CD4-positive, alpha-beta T cell (primary cell): ENCODE results near the gene LITAF. TPM values are rescaled to one million over a fixed set of nuclear protein-coding genes. Genes with fewer than 3 reads are reported as not detected.

Experiments used
- ATAC-seq: fragments of 200-7000 bp; cut with Tn5 transposase; one replicate; pipeline ENCODE4 v1.10.0; 2022; ENCODE audit warnings: mild to moderate bottlenecking; ENCODE audit not compliant: poor library complexity
- CTCF ChIA-PET: fragments of 350-600 bp; sonication (Branson Sonifier 250); formaldehyde crosslinking; loops from one replicate; lab custom pipeline; 2021; ENCODE audit warnings: antibody characterized with exemption, inconsistent platforms; lab: Charles Lee
- POLR2A ChIA-PET: fragments of 350-600 bp; sonication (Branson Sonifier 250); formaldehyde crosslinking; loops from one replicate; lab custom pipeline; 2021; ENCODE audit warnings: antibody characterized with exemption, inconsistent platforms; lab: Charles Lee
- DNase-seq, 14 experiments: peaks; one replicate each; pipeline ENCODE4 v3.0.0-alpha.2; 2013 to 2020; ENCODE audit warnings: mixed read lengths in 2 of 14
- H3K27ac ChIP-seq, 2 donors: one replicate each; pipeline versions ENCODE4 v1.5.1 to v1.7.0; 2013; ENCODE audit warnings: low read length in 2 of 2, low read depth in 1 of 2, mild to moderate bottlenecking in 1 of 2
- H3K27me3 ChIP-seq, 2 experiments: 1 replicate in 1 of 2; 2 replicates in 1 of 2; pipeline versions ENCODE4 v1.6.1 to v1.7.0; 2013; ENCODE audit warnings: low read length in 2 of 2, control low read depth in 1 of 2, mild to moderate bottlenecking in 1 of 2, moderate library complexity in 1 of 2; ENCODE audit not compliant: insufficient read depth in 2 of 2, control insufficient read depth in 1 of 2
- H3K36me3 ChIP-seq: one replicate; pipeline ENCODE4 v1.6.1; 2013; ENCODE audit warnings: low read length, control low read depth; ENCODE audit not compliant: insufficient read depth
- H3K4me1 ChIP-seq: one replicate; pipeline ENCODE4 v1.6.1; 2013; ENCODE audit warnings: low read length, control low read depth; ENCODE audit not compliant: insufficient read depth
- H3K4me3 ChIP-seq: one replicate; pipeline ENCODE4 v1.5.1; 2013; ENCODE audit warnings: mild to moderate bottlenecking, low read length, moderate library complexity
- H3K9me3 ChIP-seq, 2 experiments: 1 replicate in 1 of 2; 2 replicates in 1 of 2; pipeline versions ENCODE4 v1.6.1 to v1.7.0; 2013; ENCODE audit warnings: low read length in 2 of 2, mild to moderate bottlenecking in 2 of 2, control low read depth in 1 of 2, moderate library complexity in 1 of 2; ENCODE audit not compliant: control insufficient read depth in 1 of 2, insufficient read depth in 1 of 2
- H3K27ac Mint-ChIP-seq: one replicate; pipeline ENCODE4 v1.8.0; 2020; ENCODE audit warnings: mixed read lengths
- H3K27me3 Mint-ChIP-seq: one replicate; pipeline ENCODE4 v1.8.0; 2021; ENCODE audit warnings: mixed read lengths
- H3K36me3 Mint-ChIP-seq: one replicate; pipeline ENCODE4 v1.8.0; 2021; ENCODE audit warnings: low read depth, mixed read lengths
- H3K4me1 Mint-ChIP-seq: one replicate; pipeline ENCODE4 v1.8.0; 2021; ENCODE audit warnings: low read depth, mixed read lengths
- H3K4me3 Mint-ChIP-seq: one replicate; pipeline ENCODE4 v1.8.0; 2020; ENCODE audit warnings: mild to moderate bottlenecking, mixed read lengths
- H3K9me3 Mint-ChIP-seq: one replicate; pipeline ENCODE4 v1.8.0; 2020; ENCODE audit warnings: mixed read lengths
- CTCF ChIP-seq: fragments of 200-600 bp; IDR thresholded peaks from one replicate; pipeline ENCODE4 v1.8.0; 2022; ENCODE audit warnings: antibody characterized with exemption, mild to moderate bottlenecking
- intact Hi-C, 2 experiments: fragments of 100-400 bp; cut with DNase I in 1 of 2; cut with micrococcal nuclease in 1 of 2; formaldehyde crosslinking; loops; one replicate each; pipeline versions ENCODE4 v1.15.1 to v1.9.0; 2023 to 2025; cut with DNase I, micrococcal nuclease
- total RNA-seq, 174 experiments: library from RNA in 2 of 174; stranded (reverse) in 2 of 174; gene quantifications; one replicate each; pipeline ENCODE4 v1.2.3 and lab custom pipeline; 2021 to 2026

Gene LITAF
- total RNA-seq, 2 experiments from 2014 or later: 226 to 257 TPM

- no peak overlapping the region for H3K27ac ChIP-seq
- Mint-ChIP-seq H3K4me3 (no peak overlapping the region), H3K9me3 (no peaks in the 10 kb centered on the region), H3K27ac (no peak overlapping the region), H3K27me3 (no peaks in the 10 kb centered on the region), H3K4me1 (peaks cover 16% of the 10 kb centered on the region), H3K36me3 (no peaks in the 10 kb centered on the region)
- DNase-seq (no peak), ATAC-seq (no peak)
- no peak overlapping the region for H3K4me3 ChIP-seq
- POLR2A ChIA-PET: interaction anchor here (1.4 to 1.7 kb wide), 2 partner anchors 25 to 52 kb away, joined by 3 to 4 read pairs; no protein-coding TSS in a partner anchor
- peaks cover 5% of the 10 kb centered on the region for H3K4me1 ChIP-seq
- CTCF ChIA-PET: no interaction called here
- intact Hi-C loops: no loop called here
- H3K36me3 ChIP-seq: no peaks in the 10 kb centered on the region
- no peaks in the 10 kb centered on the region for H3K9me3 ChIP-seq
- no peaks in the 10 kb centered on the region for H3K27me3 ChIP-seq
- TF ChIP-seq CTCF: no peak
These were observed 51.2 kb downstream of the LITAF start for GRCh38 chr16:11535494-11535893.

- no peaks in the 10 kb centered on the region for H3K27me3 Mint-ChIP-seq
- ChIA-PET POLR2A (interaction anchor here (0.6 to 1.7 kb wide), 2 partner anchors 21 to 26 kb away, joined by 3 to 4 read pairs; no protein-coding TSS in a partner anchor), CTCF (no interaction called here)
- no peaks in the 10 kb centered on the region for H3K27me3 ChIP-seq
- no peak overlapping the region for H3K4me3 ChIP-seq
- H3K27ac Mint-ChIP-seq: no peak overlapping the region
- no peak for TF ChIP-seq CTCF
- no peak overlapping the region for H3K27ac ChIP-seq
- no peaks in the 10 kb centered on the region for H3K9me3 ChIP-seq
- no peak overlapping the region for H3K4me3 Mint-ChIP-seq
- intact Hi-C loops: loop anchor here in 1 of 2 experiments (5.0 kb wide), 4 partner anchors 48 to 533 kb away; no protein-coding TSS in a partner anchor
- peaks cover 5% of the 10 kb centered on the region for H3K4me1 ChIP-seq
- peaks cover 6% of the 10 kb centered on the region for H3K4me1 Mint-ChIP-seq
- no peaks in the 10 kb centered on the region for H3K36me3 ChIP-seq
- H3K36me3 Mint-ChIP-seq: no peaks in the 10 kb centered on the region
- DNase-seq: no peak
- no peak for ATAC-seq
- no peaks in the 10 kb centered on the region for H3K9me3 Mint-ChIP-seq
These were observed 52.5 kb downstream of the LITAF start for GRCh38 chr16:11534262-11534661.

- H3K27ac Mint-ChIP-seq: no peak overlapping the region
- no peak overlapping the region for H3K4me3 ChIP-seq
- peaks cover 3% of the 10 kb centered on the region for H3K4me1 ChIP-seq
- ATAC-seq (no peak), DNase-seq (no peak)
- H3K9me3 ChIP-seq: no peaks in the 10 kb centered on the region
- intact Hi-C loops: loop anchor here (2.0 to 5.0 kb wide), 5 partner anchors 49 to 534 kb away; no protein-coding TSS in a partner anchor
- no peak for TF ChIP-seq CTCF
- H3K36me3 Mint-ChIP-seq: no peaks in the 10 kb centered on the region
- no peaks in the 10 kb centered on the region for H3K36me3 ChIP-seq
- H3K9me3 Mint-ChIP-seq: no peaks in the 10 kb centered on the region
- POLR2A ChIA-PET: interaction anchor here (2.6 kb wide), 1 partner anchor 181 kb away, joined by 9 read pairs; no protein-coding TSS in a partner anchor
- no peak overlapping the region for H3K27ac ChIP-seq
- CTCF ChIA-PET: interaction anchor here (1.8 kb wide), 1 partner anchor 185 kb away, joined by 4 read pairs; no protein-coding TSS in a partner anchor
- no peaks in the 10 kb centered on the region for H3K27me3 ChIP-seq
- no peaks in the 10 kb centered on the region for H3K27me3 Mint-ChIP-seq
- no peak overlapping the region for H3K4me3 Mint-ChIP-seq
- peaks cover 6% of the 10 kb centered on the region for H3K4me1 Mint-ChIP-seq
These were observed 53.1 kb downstream of the LITAF start for GRCh38 chr16:11533588-11533987.
